H9 (cell line): Measurements from ENCODE around the gene POU1F1. TPM values are rescaled to one million over a fixed set of nuclear protein-coding genes. Genes with fewer than 3 reads are reported as not detected.
"Not testable (repeated sequence)": the region's sequence is repeated elsewhere in the genome, so short reads cannot be mapped to it uniquely, and the experiment has no call there.

Experiments
- DNase-seq: peaks from one replicate; pipeline ENCODE4 v3.0.0-alpha.2; 2017
- H2AFZ ChIP-seq: one replicate; pipeline ENCODE4 v1.6.1; 2013; ENCODE audit warnings: mild to moderate bottlenecking, low read length, control low read depth, moderate library complexity
- H2AK5ac ChIP-seq: 2 replicates; pipeline ENCODE4 v1.6.1; 2013; ENCODE audit warnings: low read length, control low read depth, mixed read lengths; ENCODE audit not compliant: insufficient read length
- H2BK120ac ChIP-seq: one replicate; pipeline ENCODE4 v1.6.1; 2013; ENCODE audit warnings: low read depth, mild to moderate bottlenecking, low read length, control low read depth, inconsistent platforms; ENCODE audit not compliant: poor library complexity, severe bottlenecking
- H2BK12ac ChIP-seq: 2 replicates; pipeline ENCODE4 v1.6.1; 2013; ENCODE audit warnings: low read length, control low read depth, mixed read lengths, low read depth; ENCODE audit not compliant: insufficient read length
- H2BK15ac ChIP-seq: 2 replicates; pipeline ENCODE4 v1.6.1; 2013; ENCODE audit warnings: low read depth, low read length, control low read depth
- H2BK20ac ChIP-seq: one replicate; pipeline ENCODE4 v1.6.1; 2013; ENCODE audit warnings: low read depth, mild to moderate bottlenecking, low read length, control low read depth, inconsistent platforms; ENCODE audit not compliant: poor library complexity, severe bottlenecking
- H2BK5ac ChIP-seq: 2 replicates; pipeline ENCODE4 v1.6.1; 2013; ENCODE audit warnings: low read length, control low read depth, mixed read lengths; ENCODE audit not compliant: insufficient read length
- H3K14ac ChIP-seq: 2 replicates; pipeline ENCODE4 v1.6.1; 2013; ENCODE audit warnings: low read length, control low read depth; ENCODE audit not compliant: insufficient read depth
- H3K18ac ChIP-seq: 2 replicates; pipeline ENCODE4 v1.6.1; 2013; ENCODE audit warnings: low read depth, mild to moderate bottlenecking, mixed read lengths, low read length, control low read depth; ENCODE audit not compliant: insufficient read length
- H3K23ac ChIP-seq: 2 replicates; pipeline ENCODE4 v1.6.1; 2013; ENCODE audit warnings: low read length, control low read depth, mixed read lengths, low read depth; ENCODE audit not compliant: insufficient read length
- H3K23me2 ChIP-seq: 2 replicates; pipeline ENCODE4 v1.6.1; 2013; ENCODE audit warnings: low read depth, mild to moderate bottlenecking, mixed read lengths, low read length, control low read depth; ENCODE audit not compliant: insufficient read length, poor library complexity, severe bottlenecking
- H3K27ac ChIP-seq: 2 replicates; pipeline ENCODE4 v1.5.1; 2013; ENCODE audit warnings: low read length, control low read depth, mixed read lengths, low read depth; ENCODE audit not compliant: insufficient read length
- H3K27me3 ChIP-seq: 2 replicates; pipeline ENCODE4 v1.6.1; 2013; ENCODE audit warnings: low read length, control low read depth, inconsistent platforms; ENCODE audit not compliant: insufficient read depth
- H3K4ac ChIP-seq: 2 replicates; pipeline ENCODE4 v1.6.1; 2013; ENCODE audit warnings: low read depth, mild to moderate bottlenecking, control low read depth, inconsistent platforms, low read length, moderate library complexity
- H3K4me1 ChIP-seq: 2 replicates; pipeline ENCODE4 v1.6.1; 2013; ENCODE audit warnings: low read length, control low read depth, inconsistent platforms; ENCODE audit not compliant: insufficient read depth
- H3K4me2 ChIP-seq: 2 replicates; pipeline ENCODE4 v1.6.1; 2013; ENCODE audit warnings: low read length, control low read depth, mixed read lengths; ENCODE audit not compliant: insufficient read length, insufficient read depth
- H3K56ac ChIP-seq: 2 replicates; pipeline ENCODE4 v1.6.1; 2013; ENCODE audit warnings: low read depth, mild to moderate bottlenecking, mixed read lengths, low read length, control low read depth; ENCODE audit not compliant: insufficient read length
- H3K79me1 ChIP-seq: 2 replicates; pipeline ENCODE4 v1.6.1; 2013; ENCODE audit warnings: low read depth, mild to moderate bottlenecking, moderate library complexity, low read length, control low read depth, inconsistent platforms; ENCODE audit not compliant: insufficient read depth, poor library complexity, severe bottlenecking
- H3K79me2 ChIP-seq: 2 replicates; pipeline ENCODE4 v1.6.1; 2013; ENCODE audit warnings: low read length, control low read depth, inconsistent platforms; ENCODE audit not compliant: insufficient read depth
- H3K9ac ChIP-seq: 2 replicates; pipeline ENCODE4 v1.6.1; 2013; ENCODE audit warnings: low read length, control low read depth, mixed read lengths; ENCODE audit not compliant: insufficient read length; ENCODE audit errors: extremely low read depth
- H3K9me3 ChIP-seq: one replicate; pipeline ENCODE4 v1.6.1; 2013; ENCODE audit warnings: low read depth, low read length, inconsistent platforms; ENCODE audit not compliant: control insufficient read depth
- H3T11ph ChIP-seq: one replicate; pipeline ENCODE4 v1.6.1; 2013; ENCODE audit warnings: mild to moderate bottlenecking, low read length, control low read depth, inconsistent platforms
- H4K20me1 ChIP-seq: one replicate; pipeline ENCODE4 v1.6.1; 2013; ENCODE audit not compliant: control insufficient read depth, insufficient read length, insufficient read depth
- H4K5ac ChIP-seq: 2 replicates; pipeline ENCODE4 v1.6.1; 2013; ENCODE audit warnings: low read depth, mild to moderate bottlenecking, mixed read lengths, low read length, control low read depth; ENCODE audit not compliant: insufficient read length
- H4K8ac ChIP-seq: replicated peaks from 2 replicates; pipeline ENCODE4 v1.6.1; 2013; ENCODE audit warnings: low read length, control low read depth, mixed read lengths, low read depth; ENCODE audit not compliant: insufficient read length
- H4K91ac ChIP-seq: 2 replicates; pipeline ENCODE4 v1.6.1; 2013; ENCODE audit warnings: low read depth, mild to moderate bottlenecking, moderate library complexity, mixed read lengths, low read length, control low read depth; ENCODE audit not compliant: insufficient read length
- H3K27ac Mint-ChIP-seq, 3 experiments: 2 replicates in 2 of 3; 3 replicates in 1 of 3; pipeline ENCODE4 v1.8.0; 2020 to 2021; ENCODE audit warnings: mixed read lengths in 3 of 3, mild to moderate bottlenecking in 1 of 3, moderate library complexity in 1 of 3
- H3K27me3 Mint-ChIP-seq: 2 replicates; pipeline ENCODE4 v1.8.0; 2021; ENCODE audit warnings: low read depth, mild to moderate bottlenecking, moderate library complexity, mixed read lengths
- H3K36me3 Mint-ChIP-seq, 3 experiments: 2 replicates in 2 of 3; 3 replicates in 1 of 3; pipeline ENCODE4 v1.8.0; 2020 to 2021; ENCODE audit warnings: low read depth in 3 of 3, mixed read lengths in 3 of 3; ENCODE audit not compliant: insufficient read depth in 1 of 3
- H3K4me1 Mint-ChIP-seq, 2 experiments: 2 replicates each; pipeline ENCODE4 v1.8.0; 2020; ENCODE audit warnings: mixed read lengths in 2 of 2
- H3K4me3 Mint-ChIP-seq, 2 experiments: 2 replicates in 1 of 2; 3 replicates in 1 of 2; pipeline ENCODE4 v1.8.0; 2020 to 2021; ENCODE audit warnings: mild to moderate bottlenecking in 2 of 2, mixed read lengths in 2 of 2, moderate library complexity in 1 of 2
- H3K9me3 Mint-ChIP-seq, 2 experiments: 2 replicates in 1 of 2; 3 replicates in 1 of 2; pipeline ENCODE4 v1.8.0; 2020; ENCODE audit warnings: mild to moderate bottlenecking in 2 of 2, mixed read lengths in 2 of 2, moderate library complexity in 1 of 2
- CTCF ChIP-seq: fragments of 200-600 bp; sonication (generic); conservative IDR thresholded peaks from 3 replicates; pipeline ENCODE4 v1.8.0; 2021; ENCODE audit warnings: antibody characterized with exemption, mild to moderate bottlenecking
- WGBS: extraction: QIAGEN DNeasy Blood & Tissue Kit; methylation state at CpG from one replicate; pipeline ENCODE4 v1.1.7; 2013; ENCODE audit warnings: missing lambda C conversion rate, low lambda C conversion rate, mixed read lengths; ENCODE audit not compliant: insufficient read length; ENCODE audit errors: extremely low coverage; 5-methylcytosine and 5-hydroxymethylcytosine counted together
- total RNA-seq: library from RNA; stranded (reverse); gene quantifications from 2 replicates; pipeline ENCODE4 v1.2.1, GENCODE V29; 2021

POU1F1 gene
- total RNA-seq, 1 experiment from 2014 or later, result not detected

- no peaks in the 10 kb centered on the region for H3K9me3 ChIP-seq
- H3K18ac ChIP-seq, result no peak overlapping the region
- H2BK5ac ChIP-seq, result no peak overlapping the region
- H3K23me2 ChIP-seq, result no peaks in the 10 kb centered on the region
- no peak overlapping the region for H2BK12ac ChIP-seq
- no peak overlapping the region for H3K23ac ChIP-seq
- no peak overlapping the region for H3K56ac ChIP-seq
- H4K20me1 ChIP-seq, result no peaks in the 10 kb centered on the region
- H3K36me3 Mint-ChIP-seq, result no peaks in the 10 kb centered on the region
- H4K5ac ChIP-seq, result no peak overlapping the region
- no CpG with 5 or more reads among the region's 3 CpGs for WGBS
- no peak for TF ChIP-seq CTCF
- DNase-seq, result no peak
- no peak overlapping the region for H2AK5ac ChIP-seq
- no peak overlapping the region for H2BK15ac ChIP-seq
- H3K4me3 Mint-ChIP-seq, result no peak overlapping the region
- no peak overlapping the region for H2BK120ac ChIP-seq
- no peak overlapping the region for H4K91ac ChIP-seq
- H3K4me1 ChIP-seq, result no peaks in the 10 kb centered on the region
- no peak overlapping the region for H3K27ac ChIP-seq
- H3K9me3 Mint-ChIP-seq, result peaks cover 0 to 5% of the 10 kb centered on the region in 2 experiments; a peak in 1 of 5 replicates
- peaks cover 3 to 4% of the 10 kb centered on the region in 2 experiments; a peak in 1 of 4 replicates for H3K4me1 Mint-ChIP-seq
- H3K4me2 ChIP-seq, result no peak overlapping the region
- H2BK20ac ChIP-seq, result no peak overlapping the region
- H2AFZ ChIP-seq, result no peak overlapping the region
- H3K27ac Mint-ChIP-seq, result no peak overlapping the region
- H3K27me3 Mint-ChIP-seq, result no peaks in the 10 kb centered on the region
- H3K79me1 ChIP-seq, result no peaks in the 10 kb centered on the region
- H4K8ac ChIP-seq, result no peak overlapping the region
- H3K9ac ChIP-seq, result no peak overlapping the region
- H3T11ph ChIP-seq, result no peak overlapping the region
- no peak overlapping the region for H3K14ac ChIP-seq
- H3K4ac ChIP-seq, result no peak overlapping the region
- no peaks in the 10 kb centered on the region for H3K27me3 ChIP-seq
- no peaks in the 10 kb centered on the region for H3K79me2 ChIP-seq
Observed at GRCh38 chr3:87305517-87305916, 29.1 kb upstream of the POU1F1 start.

- not testable (repeated sequence) for H3K9ac ChIP-seq, H2BK5ac ChIP-seq, H4K20me1 ChIP-seq, H3K4ac ChIP-seq, H4K91ac ChIP-seq, H2BK20ac ChIP-seq, H3K4me2 ChIP-seq, H3K27me3 Mint-ChIP-seq, H3K23ac ChIP-seq, H2BK15ac ChIP-seq, H4K8ac ChIP-seq, DNase-seq, H3K4me1 ChIP-seq, H3K56ac ChIP-seq, H3K14ac ChIP-seq, H3T11ph ChIP-seq, H3K18ac ChIP-seq, H3K79me2 ChIP-seq, H3K4me1 Mint-ChIP-seq, H3K4me3 Mint-ChIP-seq, H3K27ac Mint-ChIP-seq, H2BK12ac ChIP-seq, H4K5ac ChIP-seq, H3K79me1 ChIP-seq, H3K9me3 ChIP-seq, H3K9me3 Mint-ChIP-seq, H2AFZ ChIP-seq, H2AK5ac ChIP-seq, H3K27me3 ChIP-seq, H2BK120ac ChIP-seq, H3K23me2 ChIP-seq, H3K36me3 Mint-ChIP-seq, H3K27ac ChIP-seq
- WGBS, result no CpG with 5 or more reads among the region's 1 CpG
Observed at GRCh38 chr3:87305031-87305430, 28.6 kb upstream of the POU1F1 start.
